Osteoblast (primary cell): ENCODE data around the gene NUBPL. TPM values are rescaled to one million over a fixed set of nuclear protein-coding genes. Genes with fewer than 3 reads are reported as not detected.

Source experiments
- DNase-seq: peaks from one replicate; pipeline ENCODE4 v3.0.0; 2011; ENCODE audit warnings: low spot score, mixed read lengths; ENCODE audit not compliant: insufficient read length; ENCODE audit errors: missing footprints
- H2AFZ ChIP-seq: 2 replicates; pipeline ENCODE4 v1.6.0; 2011; ENCODE audit warnings: mild to moderate bottlenecking, low read length
- H3K27ac ChIP-seq: 2 replicates; pipeline ENCODE4 v1.5.1; 2011; ENCODE audit warnings: mild to moderate bottlenecking, low read depth, low read length, moderate library complexity
- H3K27me3 ChIP-seq: 2 replicates; pipeline ENCODE4 v1.6.0; 2012; ENCODE audit warnings: mild to moderate bottlenecking, control low read depth, inconsistent platforms, low read length, moderate library complexity; ENCODE audit not compliant: insufficient read depth
- H3K36me3 ChIP-seq: 2 replicates; pipeline ENCODE4 v1.5.1; 2011; ENCODE audit warnings: mild to moderate bottlenecking, low read length, control low read depth, moderate library complexity; ENCODE audit not compliant: insufficient read depth
- H3K4me1 ChIP-seq: 2 replicates; pipeline ENCODE4 v1.5.1; 2011; ENCODE audit warnings: mild to moderate bottlenecking, low read length, control low read depth, moderate library complexity; ENCODE audit not compliant: insufficient read depth
- H3K4me2 ChIP-seq: 2 replicates; pipeline ENCODE4 v1.6.0; 2011; ENCODE audit warnings: mild to moderate bottlenecking, low read length; ENCODE audit not compliant: insufficient read depth
- H3K4me3 ChIP-seq: fragments of 200-600 bp; sonication (generic); 3 replicates; pipeline ENCODE4 v1.5.1; 2012; ENCODE audit warnings: mild to moderate bottlenecking, low read length, inconsistent platforms; ENCODE audit not compliant: insufficient read depth
- H3K79me2 ChIP-seq: 2 replicates; pipeline ENCODE4 v1.6.0; 2012; ENCODE audit warnings: mild to moderate bottlenecking, low read length, control low read depth, inconsistent platforms; ENCODE audit not compliant: insufficient read depth
- H3K9me3 ChIP-seq: 2 replicates; pipeline ENCODE4 v1.5.1; 2011; ENCODE audit warnings: low read depth, low read length, control low read depth
- H4K20me1 ChIP-seq: 2 replicates; pipeline ENCODE4 v1.6.0; 2012; ENCODE audit warnings: mild to moderate bottlenecking, low read length, control low read depth; ENCODE audit not compliant: insufficient read depth
- CTCF ChIP-seq: IDR thresholded peaks from 2 replicates; pipeline ENCODE4 v1.5.1; 2011; ENCODE audit warnings: mild to moderate bottlenecking, low read depth, low read length, moderate library complexity; ENCODE audit errors: extremely low read depth
- total RNA-seq: library from RNA; depleted of rRNA; stranded (reverse); fragments of >200 nt; gene quantifications from 2 replicates; pipeline ENCODE4 v1.2.3, GENCODE V29; 2012

NUBPL gene
- total RNA-seq, 1 donor, result 11.6 TPM

- TF ChIP-seq CTCF, result no peak
- Histone ChIP-seq H4K20me1 (no peaks in the 10 kb centered on the region), H3K4me2 (no peak overlapping the region), H3K27me3 (no peaks in the 10 kb centered on the region), H3K4me1 (peaks cover 5% of the 10 kb centered on the region), H2AFZ (no peak overlapping the region), H3K79me2 (no peaks in the 10 kb centered on the region), H3K27ac (no peak overlapping the region), H3K36me3 (no peaks in the 10 kb centered on the region), H3K9me3 (no peaks in the 10 kb centered on the region), H3K4me3 (no peak overlapping the region)
- no peak for DNase-seq
Observed at GRCh38 chr14:31898838-31899528, 337.8 kb downstream of the NUBPL start.

- H3K9me3 ChIP-seq, result no peaks in the 10 kb centered on the region
- no peak overlapping the region for H3K27ac ChIP-seq
- no peak overlapping the region for H2AFZ ChIP-seq
Observed at GRCh38 chr14:31902002-31902401, 340.8 kb downstream of the NUBPL start.

GRCh38 chr14:31902945-31903646 is 341.9 kb downstream of the NUBPL start:
- Histone ChIP-seq H3K36me3 (no peaks in the 10 kb centered on the region), H3K9me3 (no peaks in the 10 kb centered on the region), H3K4me3 (no peak overlapping the region), H3K4me1 (no peaks in the 10 kb centered on the region), H3K27ac (no peak overlapping the region), H3K27me3 (no peaks in the 10 kb centered on the region), H2AFZ (no peak overlapping the region), H3K4me2 (no peak overlapping the region), H3K79me2 (no peaks in the 10 kb centered on the region), H4K20me1 (no peaks in the 10 kb centered on the region)
- no peak for TF ChIP-seq CTCF
- no peak for DNase-seq

More at GRCh38 chr14:31902002-31902401, 340.8 kb downstream of the NUBPL start:
- Histone ChIP-seq H3K4me3 (no peak overlapping the region), H4K20me1 (no peaks in the 10 kb centered on the region), H3K4me1 (no peaks in the 10 kb centered on the region), H3K4me2 (no peak overlapping the region), H3K79me2 (no peaks in the 10 kb centered on the region), H3K36me3 (no peaks in the 10 kb centered on the region), H3K27me3 (no peaks in the 10 kb centered on the region)
- DNase-seq, result no peak
- TF ChIP-seq CTCF, result no peak

- H3K27me3 ChIP-seq, result peaks cover 3% of the 10 kb centered on the region
- H3K4me3 ChIP-seq, result no peak overlapping the region
- no peaks in the 10 kb centered on the region for H3K4me1 ChIP-seq
- H4K20me1 ChIP-seq, result no peaks in the 10 kb centered on the region
- H2AFZ ChIP-seq, result no peak overlapping the region
- no peaks in the 10 kb centered on the region for H3K36me3 ChIP-seq
- H3K27ac ChIP-seq, result no peak overlapping the region
- no peak for DNase-seq
- no peak overlapping the region for H3K4me2 ChIP-seq
- no peaks in the 10 kb centered on the region for H3K79me2 ChIP-seq
- H3K9me3 ChIP-seq, result peaks cover 2% of the 10 kb centered on the region
- TF ChIP-seq CTCF, result no peak
Observed at GRCh38 chr14:31909977-31910376, 348.8 kb downstream of the NUBPL start.
